ENCODE results near the gene LRRN4CL. TPM values are rescaled to one million over a fixed set of nuclear protein-coding genes. Genes with fewer than 3 reads are reported as not detected.
A peak's percentile ranks its signal among the peaks of the same experiment; 100 is the strongest.
"Not testable (repeated sequence)": the region's sequence is repeated elsewhere in the genome, so short reads cannot be mapped to it uniquely, and the experiment has no call there.

Gene LRRN4CL
- total RNA-seq, 2 experiments from 2014 or later = 0.19 to 0.23 TPM

- ATAC-seq (ENCODE audit: low read depth) = peak; percentile 86
- peaks cover 17% of the 10 kb centered on the region for H3K4me1 Mint-ChIP-seq
- peak overlapping the region; percentile 71 for H3K27ac Mint-ChIP-seq
- no peak for DNase-seq
- POLR2A ChIA-PET = interaction anchor here (0.6 to 2.8 kb wide), 15 partner anchors 9 to 200 kb away, joined by 3 to 17 read pairs (median 5); partner anchors contain the start of genes C11orf98, CSKMT, EEF1G and GANAB
- no peaks in the 10 kb centered on the region for H3K27me3 Mint-ChIP-seq
- peaks cover 8% of the 10 kb centered on the region for H3K36me3 Mint-ChIP-seq
- peak overlapping the region; percentile 35 for H3K4me3 Mint-ChIP-seq
- no peaks in the 10 kb centered on the region for H3K9me3 Mint-ChIP-seq
Observed at GRCh38 chr11:62680825-62681240, 8.5 kb downstream of the LRRN4CL start.

DNA sequence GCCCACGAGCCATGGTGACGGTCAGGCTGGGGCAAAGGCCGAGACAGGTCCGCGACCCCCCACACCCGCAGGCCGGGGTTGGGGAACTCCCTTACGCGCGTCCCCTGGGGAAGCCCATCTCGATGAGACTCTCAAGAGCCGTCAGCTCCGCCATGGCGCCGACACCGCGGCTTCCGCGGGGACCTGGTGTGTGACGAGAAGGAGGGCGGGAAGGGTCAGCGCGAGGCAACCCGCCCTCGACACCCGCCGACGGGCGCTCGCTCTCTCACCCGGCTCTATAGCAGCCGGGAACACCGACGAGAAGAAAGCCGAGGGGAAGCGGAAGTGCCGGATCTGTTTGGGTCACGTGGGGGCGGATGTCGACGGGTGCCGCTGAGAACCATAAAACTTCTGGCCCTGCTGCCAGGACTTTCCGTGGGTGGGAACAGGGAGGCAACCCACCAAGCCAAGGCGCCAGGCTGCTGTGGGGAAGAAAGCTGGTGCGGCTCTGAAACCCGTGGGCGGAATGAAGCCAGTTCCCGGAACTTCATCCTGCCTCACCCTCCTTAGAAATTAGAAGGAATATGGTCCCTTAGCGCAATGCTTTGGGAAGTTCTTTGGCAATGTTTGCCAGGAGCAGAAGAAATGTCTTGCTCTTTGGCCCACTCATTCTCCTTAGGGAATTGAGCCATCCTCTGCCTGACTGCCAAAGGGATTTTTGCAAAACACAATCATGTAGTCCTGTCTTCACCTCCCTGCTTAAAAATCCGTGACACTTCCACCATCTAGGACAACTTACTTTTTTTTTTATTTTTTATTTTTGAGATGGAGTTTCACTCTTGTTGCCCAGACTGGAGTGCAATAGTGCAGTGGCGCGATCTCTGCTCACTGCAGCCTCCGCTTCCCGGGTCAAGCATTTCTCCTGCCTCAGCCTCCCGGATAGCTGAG is 10.3 kb downstream of the LRRN4CL start, which contains the start of gene UBXN1:
Gene UBXN1 (minus strand): TSS at position 304 of the 927 bp plus-strand sequence. CDS start 150 bp downstream, at position 154.
- ATAC-seq (ENCODE audit: low read depth) (peak; percentile 79), DNase-seq (peak; percentile 82)
- Mint-ChIP-seq H3K27me3 (no peaks in the 10 kb centered on the region), H3K27ac (peak within 1 kb of the TSS; percentile 88), H3K36me3 (peaks cover 10% of the 10 kb centered on the region), H3K4me3 (peak within 1 kb of the TSS; percentile 85), H3K4me1 (peaks cover 20% of the 10 kb centered on the region), H3K9me3 (no peaks in the 10 kb centered on the region)
- POLR2A ChIA-PET = interaction anchor here (0.6 to 2.8 kb wide), 11 partner anchors 12 to 202 kb away, joined by 3 to 13 read pairs (median 4); partner anchors contain the start of genes C11orf98, CSKMT, HNRNPUL2 and SLC3A2

DNA sequence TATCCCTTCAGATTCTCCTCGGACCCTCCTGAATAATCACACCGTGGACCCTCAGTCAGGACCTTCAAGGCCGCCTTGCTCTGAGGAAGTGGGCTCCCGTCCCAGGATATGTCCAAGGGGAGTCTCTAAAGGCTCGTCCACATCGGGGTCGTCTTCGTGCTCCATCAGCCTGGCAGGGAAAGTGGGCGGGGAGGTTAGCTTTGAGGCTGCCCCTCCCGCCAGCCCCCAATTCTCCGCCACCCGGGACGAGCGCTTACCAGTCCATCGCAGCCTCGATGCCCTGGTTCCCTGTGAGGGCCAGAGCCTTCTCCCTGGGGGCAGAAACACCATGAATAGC is 10.9 kb downstream of the LRRN4CL start:
- Mint-ChIP-seq H3K4me1 (peaks cover 23% of the 10 kb centered on the region), H3K4me3 (peak overlapping the region; percentile 85), H3K27me3 (no peaks in the 10 kb centered on the region), H3K9me3 (no peaks in the 10 kb centered on the region), H3K27ac (peak overlapping the region; percentile 88), H3K36me3 (peaks cover 13% of the 10 kb centered on the region)
- no peak for DNase-seq
- no peak for ATAC-seq (ENCODE audit: low read depth)
- POLR2A ChIA-PET = interaction anchor here (0.7 to 2.4 kb wide), 5 partner anchors 11 to 37 kb away, joined by 3 to 10 read pairs (median 4); partner anchors contain the start of genes C11orf98 and CSKMT

DNA sequence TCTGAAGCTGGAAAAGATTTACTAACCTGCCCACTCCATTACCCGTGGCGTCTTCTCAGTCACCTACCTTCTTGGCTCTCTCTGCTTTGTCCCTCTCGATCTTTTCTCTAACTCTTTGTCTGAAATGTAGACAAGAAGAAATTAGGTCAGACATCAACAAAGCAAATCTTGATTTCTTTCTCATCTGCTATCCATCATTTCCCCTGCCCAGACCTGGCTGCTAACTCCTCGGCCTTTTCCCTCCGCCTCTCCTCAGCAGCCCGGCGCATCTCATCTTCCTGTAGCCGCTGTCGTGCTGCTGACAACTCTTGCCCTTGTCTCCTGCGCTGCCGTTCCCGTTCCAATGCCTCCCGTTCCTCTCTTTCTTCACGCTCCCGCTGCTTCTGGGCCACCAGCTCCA is 11.6 kb downstream of the LRRN4CL start:
- ATAC-seq (ENCODE audit: low read depth) (no peak), DNase-seq (no peak)
- peak overlapping the region; percentile 88 for H3K27ac Mint-ChIP-seq
- H3K36me3 Mint-ChIP-seq = peaks cover 13% of the 10 kb centered on the region
- peak overlapping the region; percentile 85 for H3K4me3 Mint-ChIP-seq
- no peaks in the 10 kb centered on the region for H3K9me3 Mint-ChIP-seq
- POLR2A ChIA-PET = interaction anchor here (1.8 to 2.7 kb wide), 2 partner anchors 13 to 86 kb away, joined by 10 to 15 read pairs; partner anchors contain the start of genes C11orf98, CSKMT and TUT1
- peaks cover 26% of the 10 kb centered on the region for H3K4me1 Mint-ChIP-seq
- H3K27me3 Mint-ChIP-seq = no peaks in the 10 kb centered on the region

DNA sequence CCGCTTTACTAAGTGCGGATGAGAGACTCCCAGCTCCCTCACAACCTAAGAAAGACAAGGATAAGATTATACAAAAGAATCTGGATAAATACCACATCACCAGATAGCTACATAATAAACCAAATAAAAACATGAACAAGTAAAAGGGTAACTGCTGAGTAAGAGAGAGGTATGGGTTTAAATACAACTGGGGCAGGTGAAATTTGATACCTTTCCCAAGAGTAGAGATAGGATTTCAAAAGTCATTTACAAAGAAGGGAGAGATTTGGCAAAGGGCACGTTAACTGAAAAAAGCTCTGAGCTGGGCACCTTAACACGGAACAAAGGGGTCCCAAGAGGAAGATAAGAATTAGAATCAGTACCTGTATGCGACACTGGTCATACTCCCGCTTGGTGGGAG is 12.2 kb downstream of the LRRN4CL start:
- H3K4me3 Mint-ChIP-seq = peak overlapping the region; percentile 40
- POLR2A ChIA-PET = interaction anchor here (0.9 to 2.7 kb wide), 3 partner anchors 10 to 86 kb away, joined by 3 to 15 read pairs (median 10); partner anchors contain the start of genes C11orf98, CSKMT and TUT1
- H3K36me3 Mint-ChIP-seq = peaks cover 13% of the 10 kb centered on the region
- no peak for ATAC-seq (ENCODE audit: low read depth)
- H3K4me1 Mint-ChIP-seq = peaks cover 30% of the 10 kb centered on the region
- H3K27me3 Mint-ChIP-seq = no peaks in the 10 kb centered on the region
- DNase-seq = no peak
- peak overlapping the region; percentile 17 for H3K27ac Mint-ChIP-seq
- no peaks in the 10 kb centered on the region for H3K9me3 Mint-ChIP-seq

- Mint-ChIP-seq H3K27me3 (no peaks in the 10 kb centered on the region), H3K36me3 (peaks cover 13% of the 10 kb centered on the region)
- POLR2A ChIA-PET = interaction anchor here (0.9 to 2.7 kb wide), 4 partner anchors 10 to 85 kb away, joined by 3 to 15 read pairs (median 7); partner anchors contain the start of genes C11orf98, CSKMT, INTS5 and TUT1
Observed at GRCh38 chr11:62676698-62677097, 12.6 kb downstream of the LRRN4CL start.

DNA sequence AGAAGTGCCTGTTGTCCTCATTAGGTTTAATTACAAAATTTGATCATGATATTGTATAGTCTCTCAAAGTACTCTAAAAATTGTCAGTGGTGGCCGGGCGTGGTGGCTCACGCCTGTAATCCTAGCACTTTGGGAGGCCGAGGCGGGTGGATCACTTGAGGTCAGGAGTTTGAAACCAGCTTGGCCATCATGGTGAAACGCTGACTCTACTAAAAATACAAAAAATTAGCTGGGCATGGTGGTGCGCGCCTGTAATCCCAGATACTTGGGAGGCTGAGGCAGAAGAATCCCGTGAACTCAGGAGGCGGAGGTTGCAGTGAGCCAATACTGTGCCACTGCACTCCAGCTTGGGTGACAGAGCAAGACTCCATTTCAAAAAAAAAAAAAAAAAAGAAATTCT is 13.9 kb downstream of the LRRN4CL start:
- H3K27ac Mint-ChIP-seq; ATAC-seq (ENCODE audit: low read depth); H3K9me3 Mint-ChIP-seq; DNase-seq; H3K4me3 Mint-ChIP-seq; H3K27me3 Mint-ChIP-seq: not testable (repeated sequence)
- Mint-ChIP-seq H3K36me3 (peaks cover 13% of the 10 kb centered on the region), H3K4me1 (peaks cover 31% of the 10 kb centered on the region)
- POLR2A ChIA-PET = interaction anchor here (0.6 to 3.6 kb wide), 8 partner anchors 8 to 84 kb away, joined by 3 to 25 read pairs (median 4); partner anchors contain the start of genes C11orf98, CSKMT, HNRNPUL2 and INTS5

More at GRCh38 chr11:62676698-62677097, 12.6 kb downstream of the LRRN4CL start:
- Mint-ChIP-seq H3K9me3 (no peaks in the 10 kb centered on the region), H3K27ac (peak overlapping the region; percentile 22), H3K4me1 (peaks cover 32% of the 10 kb centered on the region), H3K4me3 (no peak overlapping the region)
- DNase-seq (no peak), ATAC-seq (ENCODE audit: low read depth) (no peak)

DNA sequence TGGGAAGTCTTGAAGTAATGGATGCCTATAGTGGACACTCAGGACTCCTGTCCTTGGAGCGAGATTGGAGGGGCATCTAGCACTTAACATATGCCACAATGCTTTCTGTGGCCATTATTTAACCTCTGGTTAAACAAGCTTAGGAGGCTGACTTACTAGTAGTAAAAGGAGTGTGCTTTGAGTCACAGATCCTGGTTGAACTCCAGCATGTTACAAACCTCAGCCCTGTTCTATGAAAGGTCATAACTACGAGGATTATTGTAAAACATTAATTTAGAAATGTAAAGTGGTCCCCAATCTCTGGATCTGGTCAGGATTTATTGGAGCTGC is 16.2 kb downstream of the LRRN4CL start:
- ATAC-seq (ENCODE audit: low read depth) (no peak), DNase-seq (no peak)
- POLR2A ChIA-PET = interaction anchor here (0.9 to 3.9 kb wide), 13 partner anchors 8 to 168 kb away, joined by 3 to 73 read pairs (median 17); partner anchors contain the start of genes C11orf98, CSKMT, EEF1G and GANAB
- Mint-ChIP-seq H3K9me3 (no peaks in the 10 kb centered on the region), H3K4me1 (peaks cover 37% of the 10 kb centered on the region), H3K27me3 (no peaks in the 10 kb centered on the region), H3K36me3 (peaks cover 16% of the 10 kb centered on the region), H3K4me3 (no peak overlapping the region), H3K27ac (peak overlapping the region; percentile 91)

- Mint-ChIP-seq H3K4me1 (peaks cover 35% of the 10 kb centered on the region), H3K27ac (peak within 1 kb of the TSS; percentile 91), H3K9me3 (no peaks in the 10 kb centered on the region), H3K4me3 (peak within 1 kb of the TSS; percentile 94), H3K27me3 (no peaks in the 10 kb centered on the region), H3K36me3 (peaks cover 8% of the 10 kb centered on the region)
- POLR2A ChIA-PET = interaction anchor here (0.6 to 4.4 kb wide), 43 partner anchors 9 to 247 kb away, joined by 3 to 73 read pairs (median 6); partner anchors contain the start of genes B3GAT3, BSCL2, EEF1G and EML3
- DNase-seq (peak; percentile 84), ATAC-seq (ENCODE audit: low read depth) (peak; percentile 87)
Observed at GRCh38 chr11:62671608-62672389, 17.5 kb downstream of the LRRN4CL start, which contains the start of the genes LBHD1 and UQCC3. Gene LBHD1, minus strand, starts transcription at chr11:62672267. Its CDS starts 2,236 bp downstream, at chr11:62670031. Gene UQCC3, plus strand, starts transcription at chr11:62671673. Its CDS starts 73 bp downstream, at chr11:62671746.

GRCh38 chr11:62671236-62671607 is 18.1 kb downstream of the LRRN4CL start:
- POLR2A ChIA-PET = interaction anchor here (0.6 to 4.4 kb wide), 33 partner anchors 8 to 247 kb away, joined by 3 to 73 read pairs (median 8); partner anchors contain the start of genes B3GAT3, BSCL2, EML3 and GANAB
- H3K36me3 Mint-ChIP-seq = peaks cover 11% of the 10 kb centered on the region
- peak overlapping the region; percentile 91 for H3K27ac Mint-ChIP-seq
- H3K9me3 Mint-ChIP-seq = no peaks in the 10 kb centered on the region
- H3K4me1 Mint-ChIP-seq = peaks cover 41% of the 10 kb centered on the region
- DNase-seq (no peak), ATAC-seq (ENCODE audit: low read depth) (peak; percentile 21)
- peak overlapping the region; percentile 94 for H3K4me3 Mint-ChIP-seq
- H3K27me3 Mint-ChIP-seq = no peaks in the 10 kb centered on the region

GRCh38 chr11:62669420-62670161 is 19.7 kb downstream of the LRRN4CL start:
- POLR2A ChIA-PET = interaction anchor here (0.7 to 4.4 kb wide), 10 partner anchors 15 to 1276 kb away, joined by 3 to 73 read pairs (median 9); partner anchors contain the start of genes EML3, GANAB, INTS5 and MTA2
- H3K27ac Mint-ChIP-seq = peak overlapping the region; percentile 91
- no peak for DNase-seq
- peaks cover 37% of the 10 kb centered on the region for H3K4me1 Mint-ChIP-seq
- H3K4me3 Mint-ChIP-seq = peak overlapping the region; percentile 94
- peaks cover 13% of the 10 kb centered on the region for H3K36me3 Mint-ChIP-seq
- ATAC-seq (ENCODE audit: low read depth) = no peak
- no peaks in the 10 kb centered on the region for H3K27me3 Mint-ChIP-seq
- no peaks in the 10 kb centered on the region for H3K9me3 Mint-ChIP-seq

Measured in activated naive CD8-positive, alpha-beta T cell treated with anti-CD3 and anti-CD28 coated beads, Interleukin-2, amount 10 ng/mL, durations not matched to agents 7 days and 5 days (primary cell).